Ramos (cell line): ENCODE results near the gene SKAP2.

Source experiments
- in situ Hi-C: fragments of 300-500 bp; cut with MboI; formaldehyde crosslinking; loops from one replicate; pipeline ENCODE4 v1.14.3; 2022; ENCODE audit warnings: low sequenced_read_pairs; ENCODE audit not compliant: unreplicated experiment

Gene SKAP2

DNA sequence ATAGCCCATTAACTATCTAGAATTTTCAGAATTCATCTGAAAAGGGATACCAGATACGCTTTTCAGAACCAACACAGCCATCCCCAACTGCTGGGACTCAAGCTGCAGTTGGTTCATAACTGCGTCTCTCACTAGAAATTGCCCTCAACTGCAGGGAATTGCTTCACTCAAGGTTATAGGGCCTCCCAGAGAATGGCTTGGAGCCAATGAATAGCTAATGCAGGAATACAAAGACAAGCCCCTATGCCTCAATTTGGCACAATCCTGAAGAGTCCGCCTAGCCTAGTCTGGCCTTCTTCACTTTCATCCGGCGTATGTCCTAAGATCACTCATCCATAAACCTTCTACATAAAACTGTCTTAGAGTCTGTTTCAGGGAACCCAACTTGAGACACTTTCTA lies 164.0 kb downstream of the SKAP2 start:
- in situ Hi-C loops, result no loop called here

GRCh38 chr7:26699766-26700165 lies 164.6 kb downstream of the SKAP2 start:
- in situ Hi-C loops, result no loop called here

- in situ Hi-C loops, result no loop called here
Measured at GRCh38 chr7:26698806-26699205, 165.6 kb downstream of the SKAP2 start.

GRCh38 chr7:26698194-26698593 lies 166.2 kb downstream of the SKAP2 start:
- in situ Hi-C loops, result no loop called here

DNA sequence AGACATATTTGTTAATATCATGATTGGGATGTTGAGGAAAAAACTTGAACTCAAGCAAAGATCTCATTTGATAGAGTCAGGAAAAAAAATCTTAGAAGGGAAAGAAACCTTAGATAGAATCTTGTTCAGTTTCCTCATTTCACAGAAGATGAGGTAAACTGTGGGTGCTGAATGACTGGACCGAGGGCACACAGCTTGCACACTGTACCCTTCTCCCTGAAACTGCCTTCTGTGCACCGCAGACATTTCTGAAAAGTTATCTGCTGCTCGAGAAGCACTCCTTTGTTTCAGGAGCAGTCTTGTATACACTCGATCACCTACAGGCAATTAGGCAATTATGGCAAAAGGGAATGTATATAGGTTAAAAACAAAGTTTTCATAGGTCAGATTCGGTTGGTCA lies 167.4 kb downstream of the SKAP2 start:
- in situ Hi-C loops, result no loop called here

DNA sequence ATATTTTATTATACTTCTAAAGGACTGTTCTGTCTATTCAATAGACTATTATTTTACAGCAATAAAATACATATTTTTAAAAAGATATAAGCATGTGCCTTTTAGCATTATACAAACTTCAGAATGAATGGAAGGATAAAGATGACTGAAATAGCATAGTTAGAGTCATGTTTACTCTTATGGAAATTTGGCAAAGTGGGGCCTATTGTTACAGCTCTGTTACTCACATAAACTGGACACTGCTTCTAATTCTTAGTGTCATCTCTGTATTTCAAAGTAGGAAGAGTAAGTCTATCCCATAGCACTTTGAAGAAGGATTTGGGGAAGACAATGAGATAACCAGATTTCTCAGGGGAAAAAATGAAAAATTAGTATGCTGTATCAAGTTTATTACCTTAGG lies 168.2 kb downstream of the SKAP2 start:
- in situ Hi-C loops, result no loop called here

DNA sequence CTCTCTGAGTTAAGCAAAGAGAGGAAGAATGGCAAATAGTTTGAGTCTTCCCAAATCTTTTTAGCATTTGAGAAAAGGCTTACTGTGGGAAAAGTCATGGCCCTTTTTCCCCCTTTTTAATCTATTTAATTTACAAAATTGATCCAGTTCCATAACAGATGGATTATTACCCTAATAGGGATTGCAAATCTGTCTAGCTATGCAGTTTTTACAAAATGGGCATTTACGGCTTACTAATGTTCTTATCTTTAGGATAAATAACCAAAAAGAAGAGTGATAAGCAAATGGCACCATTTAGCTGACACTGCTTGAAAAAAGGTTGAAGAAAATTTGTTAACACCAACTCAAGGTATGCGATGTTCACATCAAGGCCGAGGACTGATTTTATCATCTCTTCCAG lies 169.7 kb downstream of the SKAP2 start:
- in situ Hi-C loops, result no loop called here

- in situ Hi-C loops, result no loop called here
Measured at GRCh38 chr7:26694141-26694540, 170.2 kb downstream of the SKAP2 start.

GRCh38 chr7:26691886-26692285 lies 172.5 kb downstream of the SKAP2 start:
- in situ Hi-C loops, result no loop called here

DNA sequence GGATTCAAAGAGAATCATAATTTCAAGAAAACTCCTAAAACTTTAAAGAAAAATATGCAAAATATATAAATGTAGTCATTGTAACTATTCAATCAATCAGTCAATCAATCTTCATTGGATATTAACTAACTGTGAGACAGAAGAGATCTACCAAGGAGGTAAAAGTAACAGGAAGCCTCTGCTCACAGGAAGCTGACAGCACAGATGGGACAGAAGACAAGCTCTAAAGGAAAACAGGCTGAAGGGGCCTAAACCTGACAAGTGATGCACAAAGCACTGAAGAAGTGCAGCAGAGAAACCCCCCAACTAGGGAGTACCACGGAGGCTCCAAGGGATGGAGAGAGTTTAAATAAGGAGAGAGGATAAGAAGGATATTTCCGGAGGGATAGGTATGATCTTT lies 173.0 kb downstream of the SKAP2 start:
- in situ Hi-C loops, result no loop called here

- in situ Hi-C loops, result no loop called here
Measured at GRCh38 chr7:26690135-26690805, 174.1 kb downstream of the SKAP2 start.

DNA sequence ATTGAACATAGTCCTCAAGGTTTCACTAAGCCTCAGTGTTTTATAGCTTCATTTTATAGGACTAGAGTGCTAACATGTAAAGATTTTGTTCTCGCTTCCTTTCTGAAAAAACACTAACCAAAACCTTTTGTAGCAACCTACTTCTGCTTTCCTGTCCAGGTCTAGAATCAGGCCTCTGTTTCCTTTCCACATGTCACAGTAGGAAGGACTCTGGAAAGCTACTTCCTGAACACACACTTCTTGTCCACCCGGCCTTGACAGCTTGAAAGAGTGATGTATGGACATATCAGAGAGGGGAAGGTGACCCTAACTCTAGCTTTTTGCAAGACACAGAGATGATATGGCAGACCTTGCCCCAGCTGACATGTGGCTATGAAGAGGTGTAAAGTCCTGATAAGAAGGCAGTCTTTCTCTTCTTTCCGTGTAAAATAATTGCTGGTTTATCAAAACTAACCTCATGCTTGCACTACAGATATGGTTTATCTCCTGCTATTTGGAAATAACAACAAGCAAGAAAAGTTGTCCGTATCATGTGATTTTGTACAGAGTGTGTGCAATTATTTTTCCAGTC lies 175.4 kb downstream of the SKAP2 start:
- in situ Hi-C loops, result no loop called here

DNA sequence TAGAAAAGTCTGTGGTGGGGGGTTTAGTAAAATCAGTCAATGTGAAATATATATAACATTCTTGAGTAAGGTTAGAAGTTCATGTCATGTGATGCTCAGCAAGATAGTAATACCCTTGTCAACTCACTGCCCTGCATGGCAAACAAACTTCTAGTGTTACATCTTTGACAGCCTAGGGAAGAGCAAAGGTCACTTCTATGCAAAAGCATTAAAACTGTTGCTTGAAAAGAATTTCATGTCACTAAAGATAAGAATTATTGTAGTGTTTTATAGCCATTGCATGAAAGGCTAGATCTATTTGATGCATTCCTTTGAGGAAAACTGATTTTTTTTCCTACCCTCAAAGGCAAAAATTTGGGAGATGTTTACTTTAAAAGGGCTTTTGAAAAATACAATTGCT lies 176.0 kb downstream of the SKAP2 start:
- in situ Hi-C loops, result no loop called here

DNA sequence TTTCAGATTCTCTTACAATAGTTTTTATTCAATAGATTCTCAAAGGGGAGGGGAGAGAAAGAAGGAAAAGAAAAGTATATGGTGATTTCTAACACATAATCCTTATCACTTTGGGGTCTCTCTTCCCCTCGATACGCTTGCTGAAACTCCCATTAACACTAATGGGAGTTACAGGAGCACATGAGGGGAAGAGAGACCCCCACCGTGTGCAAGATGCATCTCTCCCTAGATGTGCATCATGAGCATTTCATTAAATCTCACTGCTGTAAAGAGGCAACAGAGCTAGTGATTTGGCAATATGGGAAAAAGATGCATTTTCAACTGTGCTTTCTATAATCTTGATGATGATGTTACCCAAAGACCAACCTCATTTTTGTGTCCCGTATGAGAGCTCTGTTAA lies 177.4 kb downstream of the SKAP2 start:
- in situ Hi-C loops, result no loop called here

DNA sequence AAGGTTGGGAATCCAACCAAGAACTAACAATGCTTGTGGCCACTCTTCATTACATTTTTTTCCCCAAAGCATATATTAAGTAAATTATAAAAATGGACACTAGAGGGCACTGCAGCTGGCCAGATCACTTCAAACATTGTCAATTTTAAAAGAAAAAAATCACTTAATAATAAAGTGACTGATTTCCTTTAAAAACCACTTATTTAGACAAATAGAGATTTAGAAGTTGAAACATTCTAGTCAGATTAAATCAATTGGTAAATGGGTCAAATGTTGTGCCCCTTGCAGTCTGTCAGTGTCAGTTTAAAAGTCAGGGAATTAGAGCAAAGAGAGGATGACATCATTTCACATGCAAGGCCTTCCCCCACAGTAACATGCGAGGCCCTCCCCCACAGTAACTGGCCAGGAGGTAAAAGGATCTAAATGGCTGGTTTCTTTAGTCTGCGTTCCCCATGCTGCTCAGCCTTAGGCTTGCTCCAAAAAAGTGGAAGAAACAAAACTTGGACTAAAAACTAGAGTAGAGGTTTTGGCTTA lies 177.9 kb downstream of the SKAP2 start:
- in situ Hi-C loops, result no loop called here

DNA sequence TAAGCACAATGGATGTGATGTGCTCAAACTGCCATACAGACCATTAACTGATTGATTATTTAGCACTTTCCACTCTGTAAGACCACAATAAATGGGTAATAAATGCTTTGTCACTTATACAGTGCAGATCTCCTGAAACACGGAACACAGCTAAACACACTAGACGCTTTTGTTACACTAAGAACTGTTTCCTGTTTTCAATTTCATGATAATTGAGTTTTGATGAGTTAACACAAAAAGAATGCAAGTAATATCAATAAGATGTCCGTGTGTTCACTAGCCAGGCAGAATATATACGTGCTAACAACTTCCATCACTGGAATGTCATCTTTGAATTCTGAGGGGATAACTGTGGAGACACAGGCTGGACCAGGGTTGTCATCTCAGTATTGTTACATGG lies 178.8 kb downstream of the SKAP2 start:
- in situ Hi-C loops, result no loop called here

- in situ Hi-C loops, result no loop called here
Measured at GRCh38 chr7:26684447-26684846, 179.9 kb downstream of the SKAP2 start.

GRCh38 chr7:26683277-26683676 lies 181.1 kb downstream of the SKAP2 start:
- in situ Hi-C loops, result no loop called here

DNA sequence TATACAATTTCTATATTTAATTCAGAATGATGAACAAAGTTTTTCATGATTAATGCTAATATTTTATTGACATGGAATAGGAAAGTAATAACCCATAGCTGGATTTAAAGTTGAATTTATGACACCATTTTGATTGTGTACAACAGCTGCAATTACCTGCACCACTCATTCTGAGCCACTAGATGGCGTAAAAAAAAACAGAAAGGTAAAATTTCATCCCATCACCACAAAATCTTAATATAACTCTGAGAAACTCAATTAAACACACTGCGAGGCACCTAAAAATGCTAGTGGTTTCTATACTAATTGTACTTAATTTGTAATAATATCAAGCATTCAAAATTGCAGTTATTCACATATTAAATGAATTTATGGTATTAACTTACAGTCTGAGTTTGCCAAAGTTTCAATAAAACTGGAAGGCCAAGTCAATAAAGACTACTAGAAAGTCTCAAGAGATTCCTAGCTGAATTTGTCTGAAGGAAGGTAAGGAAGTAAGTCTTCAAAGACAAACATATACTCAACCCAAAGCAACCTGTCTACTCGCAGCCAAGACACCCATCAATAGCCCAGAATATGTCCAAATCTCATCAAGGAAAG lies 182.5 kb downstream of the SKAP2 start:
- in situ Hi-C loops, result no loop called here

GRCh38 chr7:26680587-26680986 lies 183.8 kb downstream of the SKAP2 start:
- in situ Hi-C loops, result no loop called here

DNA sequence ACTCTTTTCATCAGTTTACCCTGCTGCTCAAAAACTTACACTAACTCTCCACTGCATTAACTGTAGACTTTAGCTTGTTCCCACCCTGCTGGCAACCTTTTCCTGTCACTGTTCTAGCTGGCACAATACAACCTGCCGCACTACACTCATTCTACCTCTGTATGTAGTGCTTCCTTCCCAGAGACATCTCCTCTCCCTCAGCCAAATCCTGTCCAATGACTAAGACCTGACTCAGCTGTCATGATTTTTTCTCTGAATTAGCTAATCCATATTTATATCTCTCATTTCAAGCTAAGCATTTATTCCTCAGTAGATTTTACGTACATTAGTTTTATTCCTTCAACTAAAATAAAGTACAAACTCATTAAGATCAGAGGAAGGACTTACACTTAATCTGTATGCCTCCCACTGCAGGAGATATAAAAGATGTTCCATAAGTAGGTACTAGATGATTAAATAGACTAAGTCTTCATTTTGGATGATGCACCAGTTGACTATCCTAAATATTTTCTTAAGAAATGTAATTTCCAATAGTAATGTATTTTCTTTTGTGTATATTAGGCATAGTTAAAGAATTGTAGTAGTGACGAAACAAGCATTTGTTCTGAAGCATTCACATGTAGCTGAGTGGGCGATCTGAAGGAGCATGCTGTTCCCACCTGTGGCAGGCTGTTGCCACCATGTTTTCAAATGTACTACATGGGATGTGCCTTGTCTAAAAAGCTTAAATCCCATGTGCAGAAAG lies 189.1 kb downstream of the SKAP2 start:
- in situ Hi-C loops, result loop anchor here (10.0 kb wide), 1 partner anchor 479 kb away; the partner anchor contains the start of genes HOXA3 and HOXA7
